ENCODE results near the gene LNX1.

DNA sequence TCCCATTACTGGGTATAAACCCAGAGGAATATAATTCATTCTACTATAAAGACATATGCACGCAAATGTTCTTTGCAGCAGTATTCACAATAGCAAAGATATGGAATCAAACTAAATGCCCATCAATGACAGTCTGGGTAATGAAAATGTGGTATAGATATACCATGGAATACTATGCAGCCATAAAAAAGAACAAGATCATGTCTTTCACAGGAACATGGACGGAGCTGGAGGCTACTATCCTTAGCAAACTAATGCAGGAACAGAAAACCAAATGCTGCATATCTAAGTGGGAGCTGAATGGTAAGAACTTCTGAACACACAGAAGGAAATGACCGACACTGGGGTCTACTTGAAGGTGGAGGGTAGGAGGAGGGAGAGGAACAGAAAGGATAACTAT lies 42.6 kb downstream of the LNX1 start:
- TF ChIP-seq, protein P1, sequence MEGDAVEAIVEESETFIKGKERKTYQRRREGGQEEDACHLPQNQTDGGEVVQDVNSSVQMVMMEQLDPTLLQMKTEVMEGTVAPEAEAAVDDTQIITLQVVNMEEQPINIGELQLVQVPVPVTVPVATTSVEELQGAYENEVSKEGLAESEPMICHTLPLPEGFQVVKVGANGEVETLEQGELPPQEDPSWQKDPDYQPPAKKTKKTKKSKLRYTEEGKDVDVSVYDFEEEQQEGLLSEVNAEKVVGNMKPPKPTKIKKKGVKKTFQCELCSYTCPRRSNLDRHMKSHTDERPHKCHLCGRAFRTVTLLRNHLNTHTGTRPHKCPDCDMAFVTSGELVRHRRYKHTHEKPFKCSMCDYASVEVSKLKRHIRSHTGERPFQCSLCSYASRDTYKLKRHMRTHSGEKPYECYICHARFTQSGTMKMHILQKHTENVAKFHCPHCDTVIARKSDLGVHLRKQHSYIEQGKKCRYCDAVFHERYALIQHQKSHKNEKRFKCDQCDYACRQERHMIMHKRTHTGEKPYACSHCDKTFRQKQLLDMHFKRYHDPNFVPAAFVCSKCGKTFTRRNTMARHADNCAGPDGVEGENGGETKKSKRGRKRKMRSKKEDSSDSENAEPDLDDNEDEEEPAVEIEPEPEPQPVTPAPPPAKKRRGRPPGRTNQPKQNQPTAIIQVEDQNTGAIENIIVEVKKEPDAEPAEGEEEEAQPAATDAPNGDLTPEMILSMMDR (IDR thresholded peaks at IDR 0.05; ENCODE audit: insufficient read depth, low read length) = no peak
- TF ChIP-seq POLR2AphosphoS5 (IDR thresholded peaks at IDR 0.05; ENCODE audit: low read depth) = no peak
- TF ChIP-seq GABPA (IDR thresholded peaks at IDR 0.05; ENCODE audit: low read depth) = no peak
- TF ChIP-seq REST (IDR thresholded peaks at IDR 0.05; ENCODE audit: insufficient replicate concordance, low read depth) = no peak
- no peak for TF ChIP-seq SPI1 (IDR thresholded peaks at IDR 0.05; ENCODE audit: borderline replicate concordance, low read depth)

Data from HL-60 (cell line).